Tongue (tissue), 2 donors: Measurements from ENCODE around the gene SH2D2A. TPM values are rescaled to one million over a fixed set of nuclear protein-coding genes. Genes with fewer than 3 reads are reported as not detected.

Experiments used
- DNase-seq: peaks from one replicate; pipeline ENCODE4 v3.0.0-alpha.2; 2015
- total RNA-seq: library from RNA; depleted of rRNA; stranded (reverse); fragments of >200 nt; gene quantifications from one replicate; pipeline ENCODE4 v1.2.3, GENCODE V29; 2014

The SH2D2A gene
- total RNA-seq, 1 donor from 2014 or later, result not detected

DNA sequence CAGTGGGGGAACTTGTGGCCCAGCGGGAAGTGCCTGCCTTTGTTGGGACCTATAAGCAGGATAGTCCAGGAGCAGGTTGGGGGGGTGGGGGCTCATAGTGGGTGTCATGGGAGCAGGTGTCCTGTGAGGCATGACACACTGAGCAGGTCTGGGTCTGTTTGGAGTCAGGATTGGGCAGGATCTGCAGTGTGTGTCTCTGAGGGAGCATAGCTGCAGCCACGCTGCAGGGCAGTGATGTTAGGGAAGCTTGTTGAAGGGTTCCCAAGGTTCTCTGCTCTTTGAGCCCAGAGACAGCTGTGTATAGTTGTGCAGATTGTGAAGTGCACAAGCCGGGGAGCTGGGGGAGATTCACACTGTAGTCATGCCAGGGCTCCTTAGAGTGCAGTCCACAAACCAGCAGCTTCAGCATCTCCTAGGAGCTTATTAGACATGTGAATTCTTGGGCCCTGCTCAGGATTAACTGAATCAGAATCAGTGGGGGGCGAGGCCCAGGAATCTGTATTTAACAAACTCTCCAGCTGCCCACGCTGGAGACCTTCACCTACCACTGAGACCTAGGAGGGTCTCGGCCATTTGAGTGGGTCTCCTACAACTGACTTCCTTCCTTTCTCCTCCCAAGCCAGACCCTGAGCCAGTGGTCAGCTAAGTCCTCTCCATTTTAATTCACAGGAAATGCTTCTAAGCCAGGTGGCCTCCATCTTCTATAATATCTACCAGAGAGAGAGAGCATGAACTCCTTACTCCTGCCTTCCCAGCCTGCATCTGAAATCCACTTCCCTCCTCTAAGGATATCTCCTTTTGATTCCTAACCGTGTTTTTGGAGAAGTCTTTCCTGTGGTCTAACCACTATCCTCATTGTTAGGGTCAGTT lies 31.2 kb upstream of the SH2D2A start:
- DNase-seq, result no peak

- no peak for DNase-seq
Observed at GRCh38 chr1:156846643-156847042, 30.0 kb upstream of the SH2D2A start.

GRCh38 chr1:156845953-156846545 lies 29.4 kb upstream of the SH2D2A start:
- no peak for DNase-seq

- no peak for DNase-seq
Observed at GRCh38 chr1:156845055-156845952, 28.7 kb upstream of the SH2D2A start.

DNA sequence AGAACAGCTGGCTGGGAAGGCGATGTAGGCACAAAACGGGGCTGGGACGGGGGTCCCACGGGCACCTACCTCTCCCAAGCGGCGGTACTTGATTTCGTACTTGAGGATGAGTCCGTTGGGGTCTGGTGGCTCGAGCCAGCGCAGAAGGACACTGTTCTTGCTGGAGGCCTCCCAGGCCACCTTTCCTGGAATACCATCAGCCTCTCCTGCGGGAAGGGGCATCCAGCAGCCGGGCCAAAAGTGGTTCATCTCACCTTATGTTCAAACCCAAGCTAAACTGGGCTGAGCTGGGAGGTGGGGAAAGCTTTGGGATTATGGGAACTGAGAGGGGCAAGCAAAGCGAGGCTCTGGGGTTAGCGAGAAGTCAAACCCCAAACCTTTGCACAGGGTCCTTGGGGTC lies 28.0 kb upstream of the SH2D2A start:
- no peak for DNase-seq

DNA sequence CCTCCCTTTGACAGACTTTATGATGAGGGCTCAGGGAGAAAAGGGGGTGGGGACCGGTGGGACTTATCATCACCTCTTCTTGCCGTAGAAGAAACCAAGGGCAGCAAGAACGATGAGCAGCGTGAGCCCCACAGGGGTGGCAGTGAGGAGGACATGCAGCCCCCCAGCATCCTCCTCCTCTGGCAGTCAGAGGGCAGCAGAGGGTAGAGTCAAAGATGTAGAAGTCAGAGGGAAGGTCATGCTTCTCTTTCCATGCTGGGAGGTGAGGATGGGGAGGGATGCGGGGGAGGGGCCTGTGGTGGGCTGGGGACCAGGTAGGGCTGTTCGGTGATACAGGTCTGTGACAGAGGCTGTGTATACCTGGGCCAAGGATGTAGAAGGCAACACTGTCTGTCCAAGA lies 27.5 kb upstream of the SH2D2A start:
- DNase-seq, result no peak

DNA sequence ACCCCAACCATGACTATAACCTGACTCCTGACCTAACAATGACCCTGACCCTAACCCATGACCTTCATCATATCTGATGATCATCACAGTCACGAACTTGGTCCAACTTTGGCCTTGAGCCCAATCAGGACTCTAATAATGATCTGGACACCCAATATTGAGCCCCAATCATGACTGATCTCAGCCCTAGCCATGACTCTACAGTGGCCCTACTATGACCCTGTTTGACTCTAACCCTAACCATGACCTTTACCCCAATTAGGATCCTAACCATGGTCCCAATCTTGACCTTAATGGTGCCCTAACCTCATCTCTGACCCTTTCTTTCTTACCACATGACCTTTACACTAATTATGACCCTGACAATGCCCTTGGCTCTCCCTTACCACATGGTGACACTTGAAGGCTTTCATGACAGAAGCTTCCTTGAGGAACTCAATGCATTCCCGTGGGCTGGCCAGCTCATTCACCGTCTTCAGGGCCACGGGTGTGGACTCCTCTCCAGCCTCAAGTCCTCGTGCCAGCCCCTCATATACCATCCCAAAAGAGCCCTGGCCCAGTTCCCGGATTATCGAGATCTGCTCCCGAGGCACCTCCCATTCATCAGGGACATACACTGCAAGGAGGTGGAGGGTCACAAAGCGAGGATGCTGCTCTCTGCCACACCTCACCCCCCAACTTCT lies 26.1 kb upstream of the SH2D2A start:
- DNase-seq, result no peak

DNA sequence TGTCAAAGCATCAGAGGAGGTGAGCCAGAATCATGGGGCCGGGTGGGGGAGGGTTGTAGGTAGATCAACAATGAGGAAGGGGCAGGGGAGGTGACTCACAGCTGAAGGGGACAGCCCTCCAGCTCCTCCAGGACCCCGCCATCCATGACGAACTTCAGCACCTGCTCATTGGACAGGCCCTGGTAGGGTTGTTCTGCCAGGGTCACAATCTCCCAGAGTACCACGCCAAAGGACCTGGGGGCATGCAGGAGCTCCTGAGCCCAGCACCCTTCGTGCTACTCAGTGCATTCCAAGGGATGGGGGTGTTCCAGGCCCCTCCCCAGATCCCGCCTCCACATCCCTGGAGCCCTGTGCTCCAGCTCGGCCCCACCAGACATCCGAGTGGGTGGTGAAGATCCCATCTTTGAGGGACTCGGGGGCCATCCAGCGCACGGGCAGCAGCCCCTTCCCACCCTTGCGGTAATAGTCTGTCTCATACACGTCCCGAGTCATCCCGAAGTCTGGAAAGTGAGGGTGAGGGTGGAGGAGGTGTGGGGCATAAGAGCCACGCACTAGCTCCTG lies 24.7 kb upstream of the SH2D2A start:
- DNase-seq, result no peak

- no peak for DNase-seq
Observed at GRCh38 chr1:156840898-156841279, 24.2 kb upstream of the SH2D2A start.

DNA sequence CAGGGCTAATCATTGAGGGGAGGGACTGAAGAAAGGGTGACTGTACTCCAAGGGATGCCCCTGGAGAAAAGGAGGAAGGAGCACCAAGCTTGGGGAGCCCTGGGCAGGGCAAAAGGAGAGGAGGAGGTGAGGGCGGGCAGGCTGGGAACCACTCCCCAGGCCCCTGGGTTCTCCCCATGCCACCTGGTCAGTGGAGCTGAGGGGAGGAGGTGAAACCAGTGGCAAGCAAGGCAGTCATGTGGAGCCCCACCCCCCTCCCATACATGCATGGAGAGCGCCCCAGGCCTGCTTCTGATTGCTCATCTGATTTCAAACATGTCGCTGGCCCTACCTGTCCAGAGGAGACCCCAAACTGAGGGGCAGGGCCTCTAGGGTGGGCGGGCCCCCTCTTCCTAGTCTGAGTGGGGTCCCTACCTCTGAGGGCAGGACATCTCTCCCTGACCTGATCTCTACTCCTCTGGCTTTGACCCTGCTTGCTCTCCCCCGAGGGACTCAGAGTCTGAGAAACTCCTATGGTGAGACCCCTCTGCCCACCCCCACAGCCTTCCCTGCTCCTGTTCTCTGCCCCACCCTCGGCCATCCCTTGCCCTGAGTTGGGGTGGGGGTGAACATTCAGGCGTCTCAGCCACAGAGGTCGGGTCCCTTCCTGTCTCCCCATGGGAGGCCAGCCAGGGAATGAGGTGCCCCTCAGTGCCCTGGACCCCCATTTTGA lies 23.7 kb upstream of the SH2D2A start:
- DNase-seq, result no peak

DNA sequence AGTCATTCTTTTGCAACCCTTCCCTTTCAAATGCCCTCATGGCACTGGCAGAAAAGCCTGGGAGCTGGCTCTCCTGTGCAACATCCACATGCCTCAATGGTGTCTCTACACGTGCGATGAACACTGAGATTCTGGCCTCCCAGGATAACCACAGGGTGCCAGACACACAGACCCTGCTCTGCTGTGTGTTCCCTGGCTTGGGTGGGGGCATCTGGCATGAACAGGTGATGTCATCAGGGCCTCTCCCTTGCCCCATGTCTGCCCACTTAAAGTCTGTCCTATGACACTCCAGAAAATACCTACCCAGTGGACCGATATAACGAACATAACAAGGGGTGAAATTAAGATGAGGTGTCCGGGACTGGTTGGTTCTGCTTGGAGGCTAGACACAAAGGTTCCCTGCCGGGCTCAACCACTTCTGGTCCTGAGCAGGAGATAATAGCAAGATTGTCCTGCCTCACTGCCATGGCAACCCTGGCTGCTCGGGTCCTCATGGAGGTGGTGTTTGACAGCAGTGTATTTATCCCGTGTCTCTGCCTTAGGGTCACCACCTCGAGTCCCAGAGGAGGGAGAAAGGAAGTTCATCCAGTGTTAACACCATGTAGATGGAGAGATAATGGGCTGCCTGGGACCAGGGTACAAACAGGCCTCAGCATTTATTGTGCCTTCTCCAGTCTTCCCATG lies 22.9 kb upstream of the SH2D2A start:
- DNase-seq, result no peak

DNA sequence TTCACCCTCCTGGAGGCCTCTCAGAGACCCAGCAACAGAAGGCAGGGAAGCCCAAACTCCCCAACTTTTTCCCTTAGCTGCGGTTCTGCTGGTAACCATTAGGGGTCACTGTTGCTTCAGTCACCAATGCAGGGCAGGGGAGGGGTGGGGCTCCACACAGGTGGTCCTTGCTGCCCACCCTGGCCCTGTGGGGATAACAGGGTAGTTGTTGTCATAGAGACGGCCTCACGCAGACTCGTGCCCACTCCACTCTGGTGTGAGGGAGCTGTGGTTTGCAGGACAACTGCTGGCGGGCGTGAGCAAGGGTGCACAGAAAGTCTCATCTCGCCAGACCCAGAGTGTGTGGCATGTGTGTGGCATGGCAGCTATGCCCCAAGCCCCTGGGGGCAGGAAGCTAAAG lies 22.3 kb upstream of the SH2D2A start:
- DNase-seq, result peak; percentile 44

- no peak for DNase-seq
Observed at GRCh38 chr1:156836892-156837291, 20.2 kb upstream of the SH2D2A start.

DNA sequence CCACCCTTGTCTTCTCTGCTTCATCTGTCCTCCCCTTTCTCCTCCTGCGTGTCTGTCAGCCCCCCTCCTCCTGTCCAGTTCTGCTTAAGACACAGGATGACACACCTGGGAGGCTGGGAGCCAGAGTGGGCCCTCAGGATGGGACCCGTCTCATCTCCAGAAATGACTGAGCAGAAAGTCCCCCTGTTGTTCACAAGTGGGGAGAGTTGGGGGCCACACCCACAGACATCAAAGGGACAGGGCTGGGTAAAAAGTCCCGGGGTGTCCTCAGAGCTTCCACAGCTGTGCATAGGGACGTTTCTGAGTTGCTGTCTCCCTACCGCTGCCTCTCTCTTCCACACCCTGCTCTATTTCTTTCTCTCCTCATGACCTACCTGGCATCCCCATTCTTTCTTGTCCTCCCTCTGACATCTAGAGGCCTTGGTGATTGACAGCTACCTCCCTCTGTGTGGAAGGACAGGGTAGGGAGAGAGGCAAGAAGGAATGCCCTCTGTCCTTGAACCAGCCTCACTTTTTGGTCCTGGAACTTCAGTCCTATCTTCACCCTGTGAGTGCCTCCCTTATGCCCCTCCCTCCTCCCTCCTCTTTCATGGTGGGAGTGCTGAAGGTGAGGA lies 19.5 kb upstream of the SH2D2A start:
- DNase-seq, result no peak

DNA sequence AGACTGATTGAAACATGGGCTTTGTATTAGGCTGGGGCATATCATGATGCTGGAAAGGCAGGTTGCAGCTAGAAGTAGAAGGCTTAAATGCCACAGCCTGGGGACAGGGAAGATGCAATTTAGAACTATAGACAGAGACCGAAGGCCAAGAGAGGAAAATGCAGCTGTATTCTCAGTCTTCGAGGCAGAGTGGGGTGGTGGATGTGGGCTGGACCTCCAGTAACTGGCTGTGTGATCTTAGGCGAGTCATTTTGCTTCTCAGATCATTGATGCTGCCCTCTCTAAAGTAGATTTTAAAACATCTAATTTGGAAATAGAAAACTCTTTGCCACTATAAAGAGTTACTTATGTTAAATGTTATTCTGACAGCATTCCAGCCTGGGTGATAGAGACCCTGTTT lies 17.7 kb upstream of the SH2D2A start:
- no peak for DNase-seq

- DNase-seq, result no peak
Observed at GRCh38 chr1:156833603-156834002, 17.0 kb upstream of the SH2D2A start.

DNA sequence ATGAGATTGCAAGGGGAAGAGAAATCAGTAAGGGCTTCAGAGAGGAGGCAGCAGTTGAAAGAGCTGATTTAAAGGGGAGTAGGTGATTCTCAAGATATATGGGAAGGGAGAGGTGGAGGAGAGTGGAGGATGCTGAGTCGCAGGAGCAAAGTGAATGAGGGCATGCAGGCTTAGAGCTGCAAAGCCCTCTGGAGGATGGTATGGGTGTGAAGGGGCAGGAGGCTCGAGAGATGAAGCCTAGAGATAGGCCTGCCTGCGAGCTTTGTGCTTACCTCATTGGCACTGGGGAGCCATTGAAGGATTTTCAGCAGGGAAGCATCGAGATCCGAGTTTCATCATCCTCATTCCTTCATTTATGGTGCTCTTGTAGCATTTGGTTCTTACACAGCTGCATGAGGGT lies 15.8 kb upstream of the SH2D2A start:
- DNase-seq, result no peak

- DNase-seq, result no peak
Observed at GRCh38 chr1:156828400-156829124, 11.9 kb upstream of the SH2D2A start.

- peak; percentile 20 for DNase-seq
Observed at GRCh38 chr1:156826630-156827029, 10.0 kb upstream of the SH2D2A start.
